SK-N-SH treated with all-trans-retinoic acid at 6 μM for 48 hours (cell line): ENCODE measurements around the gene TRIM24.

Experiments
- ISL1 ChIP-seq: fragments of 250-450 bp; sonication (Bioruptor Pico); IDR thresholded peaks from 2 replicates; pipeline ENCODE4 v2.1.2; 2022; ENCODE audit warnings: mild to moderate bottlenecking, moderate library complexity
- OSR1 ChIP-seq: fragments of 250-450 bp; sonication (Bioruptor Pico); IDR thresholded peaks from 2 replicates; pipeline ENCODE4 v1.8.0; 2022; ENCODE audit warnings: moderate library complexity, mild to moderate bottlenecking, inconsistent platforms
- PPARA ChIP-seq: fragments of 250-450 bp; sonication (Bioruptor Pico); IDR thresholded peaks from 2 replicates; pipeline ENCODE4 v1.5.0; 2020; ENCODE audit warnings: mild to moderate bottlenecking, borderline replicate concordance
- SNAI2 ChIP-seq: fragments of 250-450 bp; sonication (Bioruptor Pico); IDR thresholded peaks from 2 replicates; pipeline ENCODE4 v1.5.0; 2020; ENCODE audit warnings: mild to moderate bottlenecking, moderate library complexity
- ZFP3 ChIP-seq: fragments of 250-450 bp; sonication (Bioruptor Pico); IDR thresholded peaks from 2 replicates; pipeline ENCODE4 v1.5.0; 2020; ENCODE audit warnings: mild to moderate bottlenecking, moderate library complexity
- ZNF565 ChIP-seq: fragments of 450-650 bp; formaldehyde crosslinking; conservative IDR thresholded peaks from 2 replicates; pipeline ENCODE4 v1.5.0; 2020; ENCODE audit warnings: low read depth, mild to moderate bottlenecking, moderate library complexity
- ZNF8 ChIP-seq: fragments of 450-650 bp; formaldehyde crosslinking; IDR thresholded peaks from 2 replicates; pipeline ENCODE4 v1.5.0; 2020; ENCODE audit warnings: mild to moderate bottlenecking, moderate library complexity
- TF ChIP-seq, protein P1 (sequence below): fragments of 250-450 bp; sonication (Bioruptor Pico); IDR thresholded peaks from 2 replicates; pipeline ENCODE4 v1.5.0; 2020; ENCODE audit warnings: mild to moderate bottlenecking, moderate library complexity
- TF ChIP-seq, protein P2 (sequence below): fragments of 250-450 bp; sonication (Bioruptor Pico); IDR thresholded peaks from 2 replicates; pipeline ENCODE4 v1.8.0; 2020; ENCODE audit warnings: mild to moderate bottlenecking, moderate library complexity, borderline replicate concordance
- TF ChIP-seq, protein P3 (sequence below): fragments of 250-450 bp; sonication (Bioruptor Pico); IDR thresholded peaks from 2 replicates; pipeline ENCODE4 v1.5.1; 2020; ENCODE audit warnings: low read depth, mild to moderate bottlenecking, moderate library complexity

DNA sequence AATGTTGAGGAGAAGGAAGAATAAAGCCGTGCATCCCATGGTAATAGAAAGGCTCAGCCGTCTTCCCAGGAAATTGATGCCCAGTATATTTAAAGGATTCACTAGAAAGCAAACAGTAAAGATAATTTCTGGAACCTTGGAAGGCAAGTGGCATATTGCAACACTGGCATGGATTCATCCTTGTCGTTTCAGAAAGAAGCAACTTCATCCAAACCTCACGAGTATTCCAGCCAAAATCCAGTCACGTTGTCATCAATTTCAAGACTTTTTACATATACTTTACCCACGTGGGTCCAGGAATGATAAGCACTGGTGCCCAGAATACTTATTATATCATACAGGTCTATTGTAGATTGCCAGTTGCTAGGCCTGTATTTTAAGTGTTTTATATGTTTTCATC, 167.3 kb downstream of the TRIM24 start:
- TF ChIP-seq ZNF8 (CRISPR knock-in tag) (no peak), PPARA (CRISPR knock-in tag) (no peak), ZFP3 (CRISPR knock-in tag) (no peak), ZNF565 (CRISPR knock-in tag) (no peak), ISL1 (no peak), OSR1 (no peak), SNAI2 (CRISPR knock-in tag) (no peak)
- TF ChIP-seq, protein P1, sequence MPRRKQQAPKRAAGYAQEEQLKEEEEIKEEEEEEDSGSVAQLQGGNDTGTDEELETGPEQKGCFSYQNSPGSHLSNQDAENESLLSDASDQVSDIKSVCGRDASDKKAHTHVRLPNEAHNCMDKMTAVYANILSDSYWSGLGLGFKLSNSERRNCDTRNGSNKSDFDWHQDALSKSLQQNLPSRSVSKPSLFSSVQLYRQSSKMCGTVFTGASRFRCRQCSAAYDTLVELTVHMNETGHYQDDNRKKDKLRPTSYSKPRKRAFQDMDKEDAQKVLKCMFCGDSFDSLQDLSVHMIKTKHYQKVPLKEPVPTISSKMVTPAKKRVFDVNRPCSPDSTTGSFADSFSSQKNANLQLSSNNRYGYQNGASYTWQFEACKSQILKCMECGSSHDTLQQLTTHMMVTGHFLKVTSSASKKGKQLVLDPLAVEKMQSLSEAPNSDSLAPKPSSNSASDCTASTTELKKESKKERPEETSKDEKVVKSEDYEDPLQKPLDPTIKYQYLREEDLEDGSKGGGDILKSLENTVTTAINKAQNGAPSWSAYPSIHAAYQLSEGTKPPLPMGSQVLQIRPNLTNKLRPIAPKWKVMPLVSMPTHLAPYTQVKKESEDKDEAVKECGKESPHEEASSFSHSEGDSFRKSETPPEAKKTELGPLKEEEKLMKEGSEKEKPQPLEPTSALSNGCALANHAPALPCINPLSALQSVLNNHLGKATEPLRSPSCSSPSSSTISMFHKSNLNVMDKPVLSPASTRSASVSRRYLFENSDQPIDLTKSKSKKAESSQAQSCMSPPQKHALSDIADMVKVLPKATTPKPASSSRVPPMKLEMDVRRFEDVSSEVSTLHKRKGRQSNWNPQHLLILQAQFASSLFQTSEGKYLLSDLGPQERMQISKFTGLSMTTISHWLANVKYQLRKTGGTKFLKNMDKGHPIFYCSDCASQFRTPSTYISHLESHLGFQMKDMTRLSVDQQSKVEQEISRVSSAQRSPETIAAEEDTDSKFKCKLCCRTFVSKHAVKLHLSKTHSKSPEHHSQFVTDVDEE, result no peak
- TF ChIP-seq, protein P2, sequence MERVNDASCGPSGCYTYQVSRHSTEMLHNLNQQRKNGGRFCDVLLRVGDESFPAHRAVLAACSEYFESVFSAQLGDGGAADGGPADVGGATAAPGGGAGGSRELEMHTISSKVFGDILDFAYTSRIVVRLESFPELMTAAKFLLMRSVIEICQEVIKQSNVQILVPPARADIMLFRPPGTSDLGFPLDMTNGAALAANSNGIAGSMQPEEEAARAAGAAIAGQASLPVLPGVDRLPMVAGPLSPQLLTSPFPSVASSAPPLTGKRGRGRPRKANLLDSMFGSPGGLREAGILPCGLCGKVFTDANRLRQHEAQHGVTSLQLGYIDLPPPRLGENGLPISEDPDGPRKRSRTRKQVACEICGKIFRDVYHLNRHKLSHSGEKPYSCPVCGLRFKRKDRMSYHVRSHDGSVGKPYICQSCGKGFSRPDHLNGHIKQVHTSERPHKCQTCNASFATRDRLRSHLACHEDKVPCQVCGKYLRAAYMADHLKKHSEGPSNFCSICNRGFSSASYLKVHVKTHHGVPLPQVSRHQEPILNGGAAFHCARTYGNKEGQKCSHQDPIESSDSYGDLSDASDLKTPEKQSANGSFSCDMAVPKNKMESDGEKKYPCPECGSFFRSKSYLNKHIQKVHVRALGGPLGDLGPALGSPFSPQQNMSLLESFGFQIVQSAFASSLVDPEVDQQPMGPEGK (CRISPR knock-in tag), result no peak
- TF ChIP-seq, protein P3, sequence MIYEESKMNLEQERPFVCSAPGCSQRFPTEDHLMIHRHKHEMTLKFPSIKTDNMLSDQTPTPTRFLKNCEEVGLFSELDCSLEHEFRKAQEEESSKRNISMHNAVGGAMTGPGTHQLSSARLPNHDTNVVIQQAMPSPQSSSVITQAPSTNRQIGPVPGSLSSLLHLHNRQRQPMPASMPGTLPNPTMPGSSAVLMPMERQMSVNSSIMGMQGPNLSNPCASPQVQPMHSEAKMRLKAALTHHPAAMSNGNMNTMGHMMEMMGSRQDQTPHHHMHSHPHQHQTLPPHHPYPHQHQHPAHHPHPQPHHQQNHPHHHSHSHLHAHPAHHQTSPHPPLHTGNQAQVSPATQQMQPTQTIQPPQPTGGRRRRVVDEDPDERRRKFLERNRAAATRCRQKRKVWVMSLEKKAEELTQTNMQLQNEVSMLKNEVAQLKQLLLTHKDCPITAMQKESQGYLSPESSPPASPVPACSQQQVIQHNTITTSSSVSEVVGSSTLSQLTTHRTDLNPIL, result no peak
